Neural cell (in vitro differentiated cells): Measurements from ENCODE around the gene WFS1.

Source experiments
- CTCF ChIP-seq: fragments of 450-650 bp; IDR thresholded peaks from 2 replicates; pipeline ENCODE4 v1.5.1; 2014; ENCODE audit warnings: antibody characterized with exemption, mild to moderate bottlenecking, moderate library complexity; ENCODE audit not compliant: poor library complexity, severe bottlenecking
- EP300 ChIP-seq: fragments of 450-650 bp; conservative IDR thresholded peaks from 2 replicates; pipeline ENCODE4 v1.6.1; 2014; ENCODE audit warnings: antibody characterized with exemption, mild to moderate bottlenecking, moderate library complexity; ENCODE audit not compliant: poor library complexity, severe bottlenecking
- POLR2AphosphoS5 ChIP-seq: IDR thresholded peaks from 2 replicates; pipeline ENCODE4 v1.6.1; 2012
- RAD21 ChIP-seq: fragments of 450-650 bp; conservative IDR thresholded peaks from 2 replicates; pipeline ENCODE4 v1.6.1; 2014; ENCODE audit warnings: antibody characterized with exemption, mild to moderate bottlenecking, moderate library complexity
- SMC3 ChIP-seq: fragments of 450-650 bp; conservative IDR thresholded peaks from 2 replicates; pipeline ENCODE4 v1.6.1; 2014; ENCODE audit warnings: antibody characterized with exemption, mild to moderate bottlenecking, moderate library complexity; ENCODE audit not compliant: poor library complexity

- TF ChIP-seq POLR2AphosphoS5 (no peak), EP300 (no peak), CTCF (no peak), SMC3 (no peak), RAD21 (no peak)
Observed at GRCh38 chr4:6299875-6300274, 30.2 kb downstream of the WFS1 start.
